ENCODE data around the gene AJAP1. TPM values are rescaled to one million over a fixed set of nuclear protein-coding genes. Genes with fewer than 3 reads are reported as not detected.

The AJAP1 gene
- total RNA-seq, 4 donors from 2014 or later: 0.12 to 0.81 (median 0.32) TPM

GRCh38 chr1:4702464-4702863 is 48.1 kb downstream of the AJAP1 start:
- Histone ChIP-seq H3K36me3 (no peaks in the 10 kb centered on the region), H3K4me1 (no peaks in the 10 kb centered on the region), H3K27me3 (peaks cover 70% of the 10 kb centered on the region), H3K9me3 (no peaks in the 10 kb centered on the region), H3K27ac (no peak overlapping the region), H3K4me3 (no peak overlapping the region)
- TF ChIP-seq POLR2A (IDR thresholded peaks at IDR 0.05) (no peak), CTCF (IDR thresholded peaks at IDR 0.05) (no peak)
- no peak for ATAC-seq
- 88% methylated on average over 5 of the region's 12 CpGs; no CpG with 5 or more reads in 1 of the 2 donors for WGBS, 2 donors (ENCODE audit: low coverage in 1 of 2)

GRCh38 chr1:4702932-4703331 is 48.5 kb downstream of the AJAP1 start:
- H3K4me3 ChIP-seq: no peak overlapping the region
- ATAC-seq: no peak
- TF ChIP-seq CTCF (IDR thresholded peaks at IDR 0.05) (no peak), POLR2A (IDR thresholded peaks at IDR 0.05) (no peak), POLR2AphosphoS5 (IDR thresholded peaks at IDR 0.05) (no peak), EP300 (IDR thresholded peaks at IDR 0.05) (no peak)
- 87 to 93% methylated on average over 3 to 6 of the region's 16 CpGs for WGBS, 2 donors (ENCODE audit: low coverage in 1 of 2)
- no peaks in the 10 kb centered on the region for H3K4me1 ChIP-seq
- H3K27me3 ChIP-seq: peaks cover 70% of the 10 kb centered on the region
- no peaks in the 10 kb centered on the region for H3K9me3 ChIP-seq
- H3K36me3 ChIP-seq: no peaks in the 10 kb centered on the region
- no peak overlapping the region for H3K27ac ChIP-seq

GRCh38 chr1:4703646-4704045 is 49.2 kb downstream of the AJAP1 start:
- H3K4me3 ChIP-seq: no peak overlapping the region
- H3K4me1 ChIP-seq: no peaks in the 10 kb centered on the region
- no peaks in the 10 kb centered on the region for H3K9me3 ChIP-seq
- ATAC-seq: no peak
- H3K36me3 ChIP-seq: no peaks in the 10 kb centered on the region
- WGBS, 2 donors (ENCODE audit: low coverage in 1 of 2): 43 to 60% methylated on average over 2 to 3 of the region's 6 CpGs
- no peak overlapping the region for H3K27ac ChIP-seq
- peaks cover 73% of the 10 kb centered on the region for H3K27me3 ChIP-seq
- TF ChIP-seq POLR2AphosphoS5 (IDR thresholded peaks at IDR 0.05): no peak
- no peak for TF ChIP-seq CTCF (IDR thresholded peaks at IDR 0.05)
- no peak for TF ChIP-seq POLR2A (IDR thresholded peaks at IDR 0.05)
- no peak for TF ChIP-seq EP300 (IDR thresholded peaks at IDR 0.05)

GRCh38 chr1:4708840-4709507 is 54.6 kb downstream of the AJAP1 start:
- peaks cover 78% of the 10 kb centered on the region for H3K27me3 ChIP-seq
- no peak overlapping the region for H3K27ac ChIP-seq
- no peak for ATAC-seq

More at GRCh38 chr1:4708840-4709507, 54.6 kb downstream of the AJAP1 start:
- TF ChIP-seq EP300 (IDR thresholded peaks at IDR 0.05): no peak
- no peak for TF ChIP-seq CTCF (IDR thresholded peaks at IDR 0.05)
- TF ChIP-seq POLR2A (IDR thresholded peaks at IDR 0.05): no peak
- no peak for TF ChIP-seq POLR2AphosphoS5 (IDR thresholded peaks at IDR 0.05)
- Histone ChIP-seq H3K4me1 (peaks cover 0 to 11% (median 0%) of the 10 kb centered on the region in 3 donors), H3K4me3 (no peak overlapping the region), H3K36me3 (no peaks in the 10 kb centered on the region), H3K9me3 (no peaks in the 10 kb centered on the region)
- 30 to 80% methylated on average over 2 to 3 of the region's 5 CpGs for WGBS, 2 donors (ENCODE audit: low coverage in 1 of 2)
